Dedifferentiated amniotic fluid mesenchymal stem cell (primary cell): ENCODE data around the gene CD276.

Experiments
- DNase-seq: peaks from one replicate; pipeline ENCODE4 v3.0.0-alpha.2; 2016; ENCODE audit errors: extremely low spot score

Gene CD276

GRCh38 chr15:73747847-73748590, 63.8 kb downstream of the CD276 start:
- DNase-seq: no peak

GRCh38 chr15:73748730-73749129, 64.5 kb downstream of the CD276 start:
- no peak for DNase-seq

DNA sequence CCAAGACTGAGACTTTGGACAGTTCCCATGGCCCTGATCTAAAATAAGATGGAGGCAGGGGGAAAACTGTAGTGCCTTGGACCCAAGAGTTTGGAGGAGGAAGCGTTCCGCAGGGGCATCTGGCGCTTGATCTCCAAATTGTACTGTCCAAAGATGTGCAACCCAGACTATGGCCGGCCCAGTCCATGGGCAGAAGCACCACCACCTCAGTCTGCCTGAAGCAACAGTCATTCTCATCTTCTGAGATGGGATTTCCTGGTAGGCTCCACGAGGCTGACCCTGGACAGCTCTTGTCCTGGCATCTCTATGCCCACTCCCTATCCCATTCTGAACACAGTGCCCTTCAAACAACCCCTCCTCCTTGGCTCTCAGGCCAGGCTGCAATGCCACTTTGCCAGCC, 65.3 kb downstream of the CD276 start:
- DNase-seq: no peak

DNA sequence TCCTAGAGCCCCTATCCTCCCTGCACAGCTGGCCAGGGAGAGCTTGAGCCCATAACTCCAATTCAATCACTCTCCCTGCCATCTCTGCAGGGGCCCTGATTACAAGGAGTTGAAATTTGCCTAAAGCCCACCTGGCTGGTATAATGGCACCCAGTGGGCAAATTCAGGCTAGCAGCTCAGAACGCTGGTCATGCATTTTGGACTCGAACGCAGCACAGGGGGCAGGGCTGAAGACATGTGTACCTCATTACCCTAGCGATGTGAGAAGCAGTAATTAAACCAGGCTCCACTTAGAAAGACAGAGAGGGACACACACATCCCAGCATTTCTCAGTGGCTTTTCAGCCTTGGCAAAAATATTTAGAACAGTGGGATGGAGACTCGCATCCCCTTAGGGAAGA, 65.8 kb downstream of the CD276 start:
- DNase-seq: no peak

- DNase-seq: no peak
Observed at GRCh38 chr15:73750438-73750837, 66.3 kb downstream of the CD276 start.

DNA sequence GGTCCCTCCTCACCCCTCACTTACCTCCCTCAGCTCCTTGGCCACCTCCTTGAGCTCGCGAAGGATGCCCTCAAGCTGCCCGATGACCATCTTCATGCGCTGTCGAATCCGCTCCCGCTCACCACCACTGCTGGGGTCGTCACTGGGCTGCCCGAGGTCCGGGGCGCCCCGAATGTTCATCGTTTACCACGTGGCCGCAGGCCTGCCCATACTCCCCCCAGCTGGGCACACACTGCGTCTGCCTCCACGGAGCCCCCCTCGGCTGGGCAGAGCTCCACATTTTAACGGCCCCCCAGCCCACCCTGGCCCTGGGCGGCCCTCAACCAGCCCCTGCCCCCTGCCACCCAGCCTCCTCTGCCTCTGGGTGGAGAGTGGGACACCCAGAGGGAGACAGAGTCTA, 66.8 kb downstream of the CD276 start:
- DNase-seq: no peak

DNA sequence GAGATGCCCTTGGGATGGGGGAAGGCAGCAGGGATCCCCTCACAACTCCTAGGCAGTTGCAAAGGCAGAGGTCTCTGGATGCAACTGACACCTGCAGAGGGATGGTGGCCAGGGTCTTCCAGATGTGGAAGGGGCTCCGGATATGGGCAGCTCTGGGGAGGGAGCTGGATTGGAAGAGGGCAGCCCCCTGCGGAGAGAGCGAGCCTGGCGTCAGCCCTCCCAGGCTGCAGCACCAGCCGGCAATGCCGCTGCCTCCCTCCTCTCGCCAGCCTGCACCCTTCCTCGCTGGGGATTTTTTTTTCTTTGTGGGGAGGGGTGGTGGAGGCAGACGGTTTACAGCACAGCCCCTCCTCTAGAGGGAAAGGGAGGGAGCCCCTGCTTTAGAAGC, 67.3 kb downstream of the CD276 start:
- DNase-seq: no peak

GRCh38 chr15:73751899-73752805, 68.0 kb downstream of the CD276 start:
- DNase-seq: no peak

DNA sequence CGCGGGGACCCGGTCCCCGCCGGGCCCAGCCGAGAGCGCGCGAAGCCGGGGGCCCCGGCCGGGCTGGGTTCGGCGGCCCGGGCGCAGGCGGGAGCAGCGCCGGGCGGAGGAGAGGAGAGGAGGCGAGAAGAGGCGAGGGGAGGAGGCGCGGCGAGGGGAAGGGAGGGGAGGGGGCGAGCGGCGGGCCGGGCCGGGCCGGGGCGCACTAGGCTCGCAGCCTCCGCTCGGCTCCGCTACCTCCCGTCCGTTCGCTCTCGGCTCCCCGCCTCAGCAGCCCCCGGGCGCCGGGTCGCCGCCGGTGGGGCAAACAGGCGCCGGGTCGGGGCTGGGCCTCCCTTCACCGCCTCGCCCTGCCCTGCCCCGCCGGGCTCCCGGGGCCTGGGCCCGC, 68.6 kb downstream of the CD276 start:
- no peak for DNase-seq

GRCh38 chr15:73753250-73754130, 69.3 kb downstream of the CD276 start, which contains the start of gene INSYN1:
TSS of gene INSYN1 (minus strand) at chr15:73753351. CDS start at chr15:73751130, 2,221 bp downstream.
- DNase-seq: peak; percentile 34

- DNase-seq: no peak
Observed at GRCh38 chr15:73754461-73754860, 70.3 kb downstream of the CD276 start.

GRCh38 chr15:73755481-73755880, 71.3 kb downstream of the CD276 start:
- DNase-seq: no peak

- no peak for DNase-seq
Observed at GRCh38 chr15:73755946-73756345, 71.8 kb downstream of the CD276 start.

- DNase-seq: no peak
Observed at GRCh38 chr15:73756390-73756789, 72.2 kb downstream of the CD276 start.

DNA sequence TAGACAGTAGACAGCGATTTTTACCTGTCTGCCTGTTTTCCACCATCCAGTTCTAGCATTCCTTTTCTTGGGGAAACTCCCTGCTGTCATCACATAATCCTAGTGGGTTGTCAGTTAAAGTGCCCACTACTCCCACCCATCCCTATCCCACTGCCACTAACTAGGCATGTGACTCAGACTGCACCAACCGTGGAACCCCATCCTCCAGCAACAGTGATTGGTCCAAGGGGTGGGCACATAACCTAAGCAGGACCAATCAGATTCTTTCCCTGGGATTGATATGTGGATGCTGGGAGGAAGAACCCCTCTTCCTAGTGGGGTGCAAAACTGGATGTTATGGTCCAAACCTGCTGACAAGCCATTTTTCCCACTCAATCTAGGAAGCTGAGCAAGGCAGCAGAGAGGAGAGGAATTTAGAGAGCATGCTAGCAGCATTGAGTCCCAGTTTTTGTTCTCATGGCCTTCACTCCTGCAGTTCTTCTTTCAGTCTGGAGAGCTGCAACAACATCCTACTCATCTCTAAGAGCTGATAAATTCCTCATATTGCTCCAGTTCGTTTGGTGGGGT, 72.8 kb downstream of the CD276 start:
- no peak for DNase-seq

DNA sequence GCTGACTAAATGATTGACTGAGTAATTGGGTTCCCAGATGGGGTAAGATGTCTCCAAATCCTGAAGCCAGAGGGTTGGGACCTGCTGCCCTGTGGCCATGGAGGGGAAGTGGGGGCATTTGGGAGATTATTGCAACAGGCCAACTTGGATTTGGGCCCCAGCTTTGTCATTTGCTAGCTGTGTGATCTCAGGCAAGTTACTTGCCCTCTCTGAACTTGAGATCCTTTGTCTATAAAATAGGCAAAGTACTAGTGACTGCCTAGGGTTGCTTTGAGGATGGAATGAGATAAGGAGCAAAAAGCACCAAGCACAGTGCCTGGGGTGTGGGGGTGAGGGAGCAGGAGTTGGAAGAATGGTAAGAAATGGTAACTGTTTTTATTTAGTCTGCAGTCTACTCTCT, 73.4 kb downstream of the CD276 start:
- DNase-seq: no peak

GRCh38 chr15:73758461-73758860, 74.3 kb downstream of the CD276 start:
- no peak for DNase-seq

DNA sequence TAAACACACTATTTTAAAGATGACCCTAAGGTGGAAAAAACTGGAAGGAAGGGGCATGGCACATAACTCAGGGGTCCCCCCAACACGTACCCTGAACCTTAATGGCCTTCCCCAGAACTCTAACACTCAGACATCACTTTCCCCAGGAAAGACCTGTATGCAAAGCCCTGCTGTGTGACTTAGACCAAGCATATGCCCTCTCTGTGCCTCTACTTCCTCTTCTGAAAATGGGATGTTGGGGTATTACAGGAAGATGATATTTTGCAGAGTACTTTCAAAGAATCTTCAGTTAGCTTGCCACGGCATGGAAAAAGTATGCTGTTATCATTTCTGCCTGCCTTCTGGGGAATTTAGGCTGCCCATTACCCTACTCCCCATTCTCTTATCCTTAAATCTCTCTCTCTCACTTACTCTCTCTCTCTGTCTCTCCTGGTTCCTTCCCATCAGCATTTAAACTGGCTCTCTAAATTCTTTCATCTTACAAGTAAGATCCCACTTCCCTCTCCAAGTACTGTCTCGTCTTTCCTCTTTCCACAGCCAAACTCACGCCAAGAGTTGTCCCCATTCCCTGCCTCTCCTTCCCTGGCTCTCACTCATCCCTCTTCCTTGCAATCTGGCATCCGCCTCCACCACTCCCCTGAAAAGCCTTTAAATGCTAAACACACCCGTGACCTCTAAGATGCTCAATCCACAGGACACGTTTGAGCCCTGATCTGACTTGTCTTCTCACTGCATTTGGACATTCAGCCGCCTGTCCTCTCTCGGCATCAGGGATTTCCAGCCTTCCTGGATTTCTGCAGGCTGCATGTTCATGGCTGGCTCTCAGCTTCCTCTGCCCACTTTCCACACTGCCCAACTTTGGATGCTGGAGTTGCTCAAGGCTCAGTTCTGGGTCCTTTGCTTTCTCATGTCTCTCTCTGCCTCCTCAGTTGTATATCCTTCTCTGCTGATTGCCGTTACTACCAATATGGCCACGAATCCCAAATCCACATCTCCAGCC, 76.4 kb downstream of the CD276 start:
- no peak for DNase-seq

GRCh38 chr15:73763931-73764330, 79.7 kb downstream of the CD276 start:
- no peak for DNase-seq
